Thyroid gland (tissue), 4 donors: ENCODE data around the gene N4BP2.

ENCODE experiments used
- POLR2A ChIP-seq, 2 donors: fragments of 450-650 bp; IDR thresholded peaks; one replicate each; pipeline ENCODE4 v1.6.1; 2017; ENCODE audit warnings: antibody characterized with exemption in 2 of 2, mild to moderate bottlenecking in 2 of 2, moderate library complexity in 1 of 2
- TF ChIP-seq, protein P1 (sequence below), 6 experiments: fragments of 200-600 bp in 3 of 6; fragments of 450-650 bp in 3 of 6; sonication (generic) in 3 of 6; IDR thresholded peaks; one replicate each; pipeline ENCODE4 v1.5.1; 2016 to 2019; ENCODE audit warnings: antibody characterized with exemption in 6 of 6, mild to moderate bottlenecking in 2 of 6, inconsistent platforms in 1 of 6, moderate library complexity in 1 of 6

DNA sequence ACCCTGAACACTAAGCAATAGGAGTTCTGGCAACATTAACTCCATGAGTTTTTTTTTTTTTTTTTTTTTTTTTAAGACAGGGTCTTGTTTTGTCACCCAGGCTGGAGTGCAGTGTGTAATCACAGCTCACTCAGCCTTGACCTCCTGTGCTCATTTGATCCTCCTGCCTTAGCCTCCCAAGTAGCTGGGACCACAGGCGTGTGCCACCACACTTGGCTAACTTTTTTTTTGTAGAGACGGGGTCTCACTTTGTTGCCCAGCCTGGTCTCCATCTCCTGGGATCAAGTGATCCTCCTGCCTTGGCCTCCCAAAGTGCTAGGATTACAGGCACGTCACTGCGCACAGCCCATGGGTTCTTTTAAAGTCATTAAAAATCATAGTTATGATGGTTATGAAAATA is 145.2 kb downstream of the N4BP2 start:
- TF ChIP-seq, protein P1, sequence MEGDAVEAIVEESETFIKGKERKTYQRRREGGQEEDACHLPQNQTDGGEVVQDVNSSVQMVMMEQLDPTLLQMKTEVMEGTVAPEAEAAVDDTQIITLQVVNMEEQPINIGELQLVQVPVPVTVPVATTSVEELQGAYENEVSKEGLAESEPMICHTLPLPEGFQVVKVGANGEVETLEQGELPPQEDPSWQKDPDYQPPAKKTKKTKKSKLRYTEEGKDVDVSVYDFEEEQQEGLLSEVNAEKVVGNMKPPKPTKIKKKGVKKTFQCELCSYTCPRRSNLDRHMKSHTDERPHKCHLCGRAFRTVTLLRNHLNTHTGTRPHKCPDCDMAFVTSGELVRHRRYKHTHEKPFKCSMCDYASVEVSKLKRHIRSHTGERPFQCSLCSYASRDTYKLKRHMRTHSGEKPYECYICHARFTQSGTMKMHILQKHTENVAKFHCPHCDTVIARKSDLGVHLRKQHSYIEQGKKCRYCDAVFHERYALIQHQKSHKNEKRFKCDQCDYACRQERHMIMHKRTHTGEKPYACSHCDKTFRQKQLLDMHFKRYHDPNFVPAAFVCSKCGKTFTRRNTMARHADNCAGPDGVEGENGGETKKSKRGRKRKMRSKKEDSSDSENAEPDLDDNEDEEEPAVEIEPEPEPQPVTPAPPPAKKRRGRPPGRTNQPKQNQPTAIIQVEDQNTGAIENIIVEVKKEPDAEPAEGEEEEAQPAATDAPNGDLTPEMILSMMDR (IDR thresholded peaks at IDR 0.05) = no peak
- TF ChIP-seq POLR2A (IDR thresholded peaks at IDR 0.05) = no peak
